Neuronal stem cell (in vitro differentiated cells): ENCODE data around the gene KCP.

Source experiments
- DNase-seq: peaks from one replicate; pipeline ENCODE4 v3.0.0-alpha.2; 2013; ENCODE audit warnings: low spot score
- H2AFZ ChIP-seq: one replicate; pipeline ENCODE4 v1.6.1; 2013; ENCODE audit warnings: mild to moderate bottlenecking, low read length, inconsistent platforms
- H2AK5ac ChIP-seq: 2 replicates; pipeline ENCODE4 v1.6.1; 2013; ENCODE audit warnings: low read depth, mild to moderate bottlenecking, inconsistent platforms, low read length, moderate library complexity, mixed read lengths
- H2BK120ac ChIP-seq: 2 replicates; pipeline ENCODE4 v1.6.1; 2013; ENCODE audit warnings: low read depth, mild to moderate bottlenecking, inconsistent platforms, low read length, moderate library complexity, mixed read lengths
- H2BK12ac ChIP-seq: one replicate; pipeline ENCODE4 v1.6.1; 2013; ENCODE audit warnings: low read length, inconsistent platforms
- H2BK15ac ChIP-seq: 2 replicates; pipeline ENCODE4 v1.6.1; 2013; ENCODE audit warnings: mild to moderate bottlenecking, low read length, inconsistent platforms, mixed read lengths
- H2BK5ac ChIP-seq: one replicate; pipeline ENCODE4 v1.6.1; 2013; ENCODE audit warnings: inconsistent platforms, mild to moderate bottlenecking, low read length, moderate library complexity
- H3K14ac ChIP-seq: one replicate; pipeline ENCODE4 v1.6.1; 2013; ENCODE audit warnings: low read length, inconsistent platforms
- H3K18ac ChIP-seq: 2 replicates; pipeline ENCODE4 v1.6.1; 2013; ENCODE audit warnings: low read length, inconsistent platforms
- H3K23ac ChIP-seq: 2 replicates; pipeline ENCODE4 v1.6.1; 2013; ENCODE audit warnings: low read depth, mild to moderate bottlenecking, mixed read lengths, low read length, inconsistent platforms; ENCODE audit not compliant: poor library complexity
- H3K27ac ChIP-seq: replicated peaks from 3 replicates; pipeline ENCODE4 v1.5.1; 2013; ENCODE audit warnings: low read length, inconsistent platforms
- H3K27me3 ChIP-seq, 3 experiments: 2 replicates each; pipeline ENCODE4 v1.6.1; 2013; ENCODE audit warnings: low read length in 3 of 3, mild to moderate bottlenecking in 2 of 3, inconsistent platforms in 1 of 3, low read depth in 1 of 3, mixed read lengths in 1 of 3, moderate library complexity in 1 of 3; ENCODE audit not compliant: control insufficient read depth in 3 of 3, insufficient read depth in 3 of 3
- H3K36me3 ChIP-seq, 2 donors: replicated peaks in 1 of 2; 2 replicates each; pipeline ENCODE4 v1.6.1; 2013; ENCODE audit warnings: low read length in 2 of 2; ENCODE audit not compliant: control insufficient read depth in 2 of 2, insufficient read depth in 2 of 2
- H3K4ac ChIP-seq: 2 replicates; pipeline ENCODE4 v1.6.1; 2013; ENCODE audit warnings: inconsistent platforms, mild to moderate bottlenecking, low read length, moderate library complexity
- H3K4me1 ChIP-seq, 2 donors: 1 replicate in 1 of 2; 2 replicates in 1 of 2; pipeline ENCODE4 v1.6.1; 2013; ENCODE audit warnings: low read length in 2 of 2, low read depth in 1 of 2; ENCODE audit not compliant: control insufficient read depth in 2 of 2, insufficient read depth in 1 of 2
- H3K4me2 ChIP-seq: one replicate; pipeline ENCODE4 v1.6.1; 2013; ENCODE audit warnings: mild to moderate bottlenecking, low read length, inconsistent platforms; ENCODE audit not compliant: insufficient read depth, poor library complexity, severe bottlenecking
- H3K4me3 ChIP-seq, 2 donors: 2 replicates each; pipeline ENCODE4 v1.5.1; 2013; ENCODE audit warnings: low read length in 2 of 2, mild to moderate bottlenecking in 2 of 2, inconsistent platforms in 1 of 2, moderate library complexity in 1 of 2
- H3K79me1 ChIP-seq: one replicate; pipeline ENCODE4 v1.6.1; 2013; ENCODE audit warnings: low read depth, mild to moderate bottlenecking, inconsistent platforms, low read length, moderate library complexity
- H3K9ac ChIP-seq: one replicate; pipeline ENCODE4 v1.6.1; 2013; ENCODE audit warnings: mild to moderate bottlenecking, low read depth, low read length, inconsistent platforms; ENCODE audit not compliant: poor library complexity
- H3K9me3 ChIP-seq, 2 donors: replicated peaks in 1 of 2; 2 replicates each; pipeline versions ENCODE3 to v1.6.1; 2013; ENCODE audit warnings: low read length in 2 of 2, mild to moderate bottlenecking in 2 of 2, inconsistent platforms in 1 of 2, low read depth in 1 of 2, mixed read lengths in 1 of 2, moderate library complexity in 1 of 2; ENCODE audit not compliant: control insufficient read depth in 2 of 2, insufficient read depth in 1 of 2
- H4K8ac ChIP-seq: one replicate; pipeline ENCODE4 v1.6.1; 2013; ENCODE audit warnings: low read depth, mild to moderate bottlenecking, inconsistent platforms, low read length, moderate library complexity
- H4K91ac ChIP-seq: one replicate; pipeline ENCODE4 v1.6.1; 2013; ENCODE audit warnings: low read length, low read depth, mild to moderate bottlenecking, inconsistent platforms; ENCODE audit not compliant: poor library complexity
- WGBS, 2 donors: extraction: QIAGEN DNeasy Blood & Tissue Kit; methylation state at CpG; one replicate each; pipeline ENCODE4 v1.1.7; 2013; ENCODE audit warnings: missing lambda C conversion rate in 2 of 2, mixed read lengths in 1 of 2; ENCODE audit not compliant: insufficient read length in 2 of 2, insufficient replicate concordance in 1 of 2; ENCODE audit errors: extremely low coverage in 2 of 2; 5-methylcytosine and 5-hydroxymethylcytosine counted together

Gene KCP

DNA sequence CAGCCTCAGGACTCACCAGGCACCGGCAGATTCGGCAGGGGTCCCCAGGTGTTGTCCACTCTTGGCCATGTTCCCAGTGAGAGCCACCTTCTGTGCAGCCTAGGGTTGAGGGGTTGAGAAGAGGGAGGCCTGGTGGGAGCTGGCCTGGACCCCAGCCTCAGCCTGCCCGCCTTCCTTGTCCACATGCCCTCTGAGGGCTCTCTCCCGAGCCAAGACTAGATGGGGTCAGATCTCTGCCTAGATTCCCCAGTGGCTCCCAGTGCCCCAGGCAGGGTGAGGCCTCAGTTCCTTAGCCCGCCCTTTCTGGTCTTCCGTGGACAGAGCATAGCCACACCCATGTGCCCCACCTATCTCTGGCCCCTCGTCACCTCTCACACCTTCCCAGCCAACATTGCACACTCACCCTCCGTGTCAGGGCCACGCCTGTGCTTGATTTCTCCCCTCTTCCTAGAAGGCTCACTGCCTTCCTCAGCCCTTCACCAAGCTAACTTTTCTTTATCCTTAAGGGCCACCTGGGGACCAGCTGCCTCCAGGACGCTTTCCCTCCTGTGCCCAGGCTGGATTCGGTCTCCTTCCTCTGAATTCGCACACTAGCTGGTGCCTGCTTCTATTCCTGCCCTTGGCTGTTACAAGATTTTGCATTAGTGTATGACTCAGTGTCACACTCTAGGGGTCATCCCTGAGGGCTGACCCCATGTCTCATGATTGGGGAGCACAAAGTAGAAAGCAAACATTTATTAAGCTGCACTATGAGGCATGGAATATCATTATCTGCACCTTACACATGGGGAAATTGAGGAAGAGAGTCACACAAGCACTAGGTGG is 7.5 kb downstream of the KCP start:
- no peak overlapping the region for H3K14ac ChIP-seq
- H4K91ac ChIP-seq, result no peak overlapping the region
- H2AFZ ChIP-seq, result no peak overlapping the region
- no peak overlapping the region for H2BK120ac ChIP-seq
- no peaks in the 10 kb centered on the region for H3K36me3 ChIP-seq
- no peak overlapping the region for H3K4me3 ChIP-seq
- H2BK5ac ChIP-seq, result no peak overlapping the region
- H3K18ac ChIP-seq, result no peak overlapping the region
- H3K4me1 ChIP-seq, result no peaks in the 10 kb centered on the region
- peaks cover 0 to 4% of the 10 kb centered on the region in 2 donors for H3K9me3 ChIP-seq
- no peaks in the 10 kb centered on the region for H3K79me1 ChIP-seq
- H3K27ac ChIP-seq, result no peak overlapping the region
- peak overlapping the region; percentile 90 for H2AK5ac ChIP-seq
- no peak for DNase-seq
- H2BK12ac ChIP-seq, result peak overlapping the region; percentile 58
- no peak overlapping the region for H3K4ac ChIP-seq
- WGBS, 2 donors, result no CpG with 5 or more reads among the region's 12 CpGs
- peak overlapping the region; percentile 44 for H3K9ac ChIP-seq
- no peak overlapping the region for H3K4me2 ChIP-seq
- peak overlapping the region; percentile 3 for H3K23ac ChIP-seq
- H4K8ac ChIP-seq, result no peak overlapping the region
- no peak overlapping the region for H2BK15ac ChIP-seq
- peaks cover 0 to 10% (median 0%) of the 10 kb centered on the region in 3 experiments for H3K27me3 ChIP-seq

DNA sequence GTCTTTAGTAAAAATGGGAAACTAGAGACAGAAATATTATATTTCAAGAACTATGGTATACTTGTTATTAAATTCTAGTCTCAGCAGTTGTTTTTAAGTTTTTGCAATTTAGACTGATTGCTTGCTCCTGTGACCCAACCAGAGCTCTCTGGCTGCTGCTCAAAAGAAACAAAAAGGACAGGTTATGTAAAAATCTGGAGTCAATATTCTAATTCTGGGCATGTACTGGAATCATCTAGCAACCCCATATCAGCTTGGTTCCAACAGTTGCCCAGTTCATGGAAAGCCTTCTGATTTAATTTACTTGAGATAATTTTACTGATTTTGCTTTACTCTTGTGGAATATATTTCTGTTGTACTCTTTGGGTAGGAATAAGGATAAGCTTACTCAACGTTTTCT is 10.3 kb downstream of the KCP start:
- peaks cover 0 to 4% of the 10 kb centered on the region in 2 donors for H3K9me3 ChIP-seq
- no peak overlapping the region for H2BK12ac ChIP-seq
- no peak overlapping the region for H2BK5ac ChIP-seq
- H4K8ac ChIP-seq, result no peak overlapping the region
- WGBS, 2 donors, result no CpG with 5 or more reads among the region's 1 CpG
- no peaks in the 10 kb centered on the region for H3K79me1 ChIP-seq
- no peak overlapping the region for H3K9ac ChIP-seq
- H3K36me3 ChIP-seq, result no peaks in the 10 kb centered on the region
- no peak overlapping the region for H2BK15ac ChIP-seq
- H3K14ac ChIP-seq, result no peak overlapping the region
- H3K4me1 ChIP-seq, result no peaks in the 10 kb centered on the region
- no peak overlapping the region for H3K23ac ChIP-seq
- no peak overlapping the region for H3K4ac ChIP-seq
- H3K27ac ChIP-seq, result no peak overlapping the region
- H4K91ac ChIP-seq, result no peak overlapping the region
- H3K4me2 ChIP-seq, result no peak overlapping the region
- H3K27me3 ChIP-seq, result peaks cover 0 to 23% (median 0%) of the 10 kb centered on the region in 3 experiments
- no peak overlapping the region for H2BK120ac ChIP-seq
- no peak overlapping the region for H2AK5ac ChIP-seq
- no peak for DNase-seq
- H2AFZ ChIP-seq, result no peak overlapping the region
- no peak overlapping the region for H3K18ac ChIP-seq
- no peak overlapping the region for H3K4me3 ChIP-seq

DNA sequence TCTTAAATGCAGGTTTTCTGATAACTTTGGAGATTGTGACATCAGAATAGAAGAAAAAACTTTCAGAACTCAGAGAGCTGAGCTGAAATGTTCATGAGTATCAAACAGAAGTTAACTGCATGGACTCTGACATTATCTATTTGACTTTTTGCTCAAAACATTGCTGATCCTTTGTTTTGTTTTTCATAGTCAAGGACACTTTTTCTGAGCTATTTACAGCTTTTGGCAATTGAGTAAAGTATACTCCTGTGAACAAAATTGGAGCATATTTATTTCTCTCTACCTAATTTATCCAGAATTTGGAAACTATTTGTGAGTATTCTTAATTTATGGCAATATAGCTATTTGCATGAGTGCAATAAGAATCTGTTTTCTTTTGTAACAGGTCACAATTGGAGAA is 11.1 kb downstream of the KCP start:
- Histone ChIP-seq H2AK5ac (no peak overlapping the region), H4K91ac (no peak overlapping the region), H3K27me3 (peaks cover 0 to 29% (median 0%) of the 10 kb centered on the region in 3 experiments), H3K4ac (no peak overlapping the region), H3K14ac (no peak overlapping the region), H2AFZ (no peak overlapping the region), H3K4me1 (no peaks in the 10 kb centered on the region), H3K4me2 (no peak overlapping the region), H3K36me3 (no peaks in the 10 kb centered on the region), H3K23ac (no peak overlapping the region), H3K9me3 (peaks cover 0 to 4% of the 10 kb centered on the region in 2 donors), H2BK5ac (no peak overlapping the region), H3K4me3 (no peak overlapping the region), H4K8ac (no peak overlapping the region), H2BK12ac (no peak overlapping the region), H3K79me1 (no peaks in the 10 kb centered on the region), H2BK120ac (no peak overlapping the region), H3K18ac (no peak overlapping the region), H3K9ac (no peak overlapping the region), H2BK15ac (no peak overlapping the region), H3K27ac (no peak overlapping the region)
- DNase-seq, result no peak

DNA sequence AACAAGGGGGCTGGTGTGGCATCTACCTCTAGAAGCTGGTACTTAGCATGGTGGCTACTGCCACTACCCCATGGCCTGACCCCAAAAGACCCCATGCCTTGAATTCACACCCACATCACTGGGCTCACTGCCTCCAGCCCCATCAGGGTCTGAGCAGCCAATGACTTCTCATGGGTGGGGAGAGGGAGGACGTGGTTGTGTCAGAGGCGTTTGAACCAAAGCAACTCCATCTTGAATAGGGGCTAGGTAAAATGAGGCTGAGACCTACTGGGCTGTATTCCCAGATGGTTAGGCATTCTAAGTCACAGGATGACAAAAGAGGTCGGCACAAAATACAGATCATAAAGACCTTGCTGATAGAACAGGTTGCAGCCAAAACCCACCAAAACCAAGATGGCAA is 15.2 kb downstream of the KCP start:
- no peak overlapping the region for H3K18ac ChIP-seq
- no peaks in the 10 kb centered on the region for H3K36me3 ChIP-seq
- no peak overlapping the region for H3K14ac ChIP-seq
- H3K79me1 ChIP-seq, result no peaks in the 10 kb centered on the region
- no peak overlapping the region for H4K91ac ChIP-seq
- H3K4me2 ChIP-seq, result no peak overlapping the region
- H2BK15ac ChIP-seq, result no peak overlapping the region
- peaks cover 0 to 4% of the 10 kb centered on the region in 2 donors for H3K9me3 ChIP-seq
- no peak for DNase-seq
- no peak overlapping the region for H4K8ac ChIP-seq
- H2BK5ac ChIP-seq, result no peak overlapping the region
- no peak overlapping the region for H2AFZ ChIP-seq
- WGBS, 2 donors, result no CpG with 5 or more reads among the region's 3 CpGs
- H3K27me3 ChIP-seq, result peaks cover 5 to 55% (median 17%) of the 10 kb centered on the region in 3 experiments
- no peak overlapping the region for H2BK12ac ChIP-seq
- no peaks in the 10 kb centered on the region for H3K4me1 ChIP-seq
- H3K27ac ChIP-seq, result no peak overlapping the region
- no peak overlapping the region for H3K4ac ChIP-seq
- no peak overlapping the region for H3K4me3 ChIP-seq
- H3K9ac ChIP-seq, result no peak overlapping the region
- no peak overlapping the region for H3K23ac ChIP-seq
- H2BK120ac ChIP-seq, result no peak overlapping the region
- H2AK5ac ChIP-seq, result no peak overlapping the region
